Measurements from ENCODE around the gene PURA.

Gene PURA

DNA sequence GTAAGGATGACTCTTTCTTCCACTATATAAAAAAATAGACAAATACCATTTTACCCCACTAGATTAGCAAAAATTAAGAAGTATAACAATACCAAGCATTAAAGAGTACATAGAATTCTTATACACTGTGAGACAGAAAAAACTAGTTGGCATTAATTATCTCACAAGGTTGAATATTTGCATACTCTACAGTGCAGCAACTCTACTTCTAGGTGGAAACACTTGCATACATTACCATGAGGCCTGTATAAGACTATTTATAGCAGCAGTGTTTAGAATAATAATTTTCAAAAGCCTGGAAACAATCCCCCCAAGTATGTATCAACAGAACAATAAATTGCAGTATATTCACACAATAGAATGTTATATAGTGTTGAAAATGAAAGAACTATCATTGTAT lies 19.0 kb upstream of the PURA start:
- Histone ChIP-seq H3K27ac (no peak overlapping the region), H3K27me3 (replicated peaks) (no peaks in the 10 kb centered on the region), H3K36me3 (replicated peaks) (no peaks in the 10 kb centered on the region), H3K4me3 (ENCODE audit: low read depth, low read length) (no peak overlapping the region)
- TF ChIP-seq, protein P1, sequence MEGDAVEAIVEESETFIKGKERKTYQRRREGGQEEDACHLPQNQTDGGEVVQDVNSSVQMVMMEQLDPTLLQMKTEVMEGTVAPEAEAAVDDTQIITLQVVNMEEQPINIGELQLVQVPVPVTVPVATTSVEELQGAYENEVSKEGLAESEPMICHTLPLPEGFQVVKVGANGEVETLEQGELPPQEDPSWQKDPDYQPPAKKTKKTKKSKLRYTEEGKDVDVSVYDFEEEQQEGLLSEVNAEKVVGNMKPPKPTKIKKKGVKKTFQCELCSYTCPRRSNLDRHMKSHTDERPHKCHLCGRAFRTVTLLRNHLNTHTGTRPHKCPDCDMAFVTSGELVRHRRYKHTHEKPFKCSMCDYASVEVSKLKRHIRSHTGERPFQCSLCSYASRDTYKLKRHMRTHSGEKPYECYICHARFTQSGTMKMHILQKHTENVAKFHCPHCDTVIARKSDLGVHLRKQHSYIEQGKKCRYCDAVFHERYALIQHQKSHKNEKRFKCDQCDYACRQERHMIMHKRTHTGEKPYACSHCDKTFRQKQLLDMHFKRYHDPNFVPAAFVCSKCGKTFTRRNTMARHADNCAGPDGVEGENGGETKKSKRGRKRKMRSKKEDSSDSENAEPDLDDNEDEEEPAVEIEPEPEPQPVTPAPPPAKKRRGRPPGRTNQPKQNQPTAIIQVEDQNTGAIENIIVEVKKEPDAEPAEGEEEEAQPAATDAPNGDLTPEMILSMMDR (IDR thresholded peaks at IDR 0.05; ENCODE audit: low read depth, low read length, missing control alignments): no peak
- in situ Hi-C loops (cut with HindIII; ENCODE audit: low pct_ligation_motif_present, low sequenced_read_pairs): no loop called here
- no peak for DNase-seq

DNA sequence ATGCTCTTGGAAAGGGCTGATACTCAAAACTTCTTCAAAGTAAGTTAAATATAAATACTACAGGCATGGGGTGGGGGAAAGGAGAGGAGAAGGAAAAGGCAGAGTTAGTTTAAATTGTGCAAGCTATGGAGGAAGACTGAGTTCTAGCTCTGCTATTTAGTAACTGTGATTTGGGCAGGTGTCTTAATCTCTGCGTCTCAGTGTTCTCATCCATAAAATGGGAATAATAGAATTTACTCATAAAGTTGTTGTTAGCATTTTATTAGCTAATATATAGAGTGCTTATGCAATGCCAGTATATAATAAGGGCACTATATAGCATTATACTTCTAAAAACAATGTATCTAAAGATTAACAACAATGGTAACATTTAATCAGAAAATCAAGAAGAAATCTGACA lies 12.7 kb upstream of the PURA start:
- in situ Hi-C loops (cut with HindIII; ENCODE audit: low pct_ligation_motif_present, low sequenced_read_pairs): no loop called here
- peaks cover 4% of the 10 kb centered on the region for H3K27me3 ChIP-seq (replicated peaks)
- no peak for DNase-seq
- TF ChIP-seq, protein P1 (IDR thresholded peaks at IDR 0.05; ENCODE audit: low read depth, low read length, missing control alignments): no peak
- no peaks in the 10 kb centered on the region for H3K36me3 ChIP-seq (replicated peaks)
- H3K4me3 ChIP-seq (ENCODE audit: low read depth, low read length): no peak overlapping the region
- H3K27ac ChIP-seq: no peak overlapping the region

DNA sequence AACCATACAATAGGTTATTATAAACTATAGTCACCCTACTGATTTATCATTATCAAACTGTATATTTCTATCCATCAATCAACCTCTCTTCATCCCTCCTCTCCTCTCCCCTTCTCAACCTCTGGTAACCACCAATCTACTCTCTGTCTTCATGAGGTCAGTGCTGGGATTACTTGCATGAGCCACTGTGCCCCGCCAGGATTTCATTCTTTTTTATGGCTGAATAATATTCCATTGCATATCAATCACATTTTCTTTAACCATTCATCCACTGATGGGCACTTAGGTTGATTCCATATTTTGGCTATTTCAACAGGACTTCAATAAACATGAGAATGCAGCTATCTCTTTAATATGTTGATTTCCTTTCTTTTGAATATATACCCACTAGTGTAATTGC lies 10.8 kb upstream of the PURA start:
- in situ Hi-C loops (cut with HindIII; ENCODE audit: low pct_ligation_motif_present, low sequenced_read_pairs): no loop called here
- Histone ChIP-seq H3K36me3 (replicated peaks) (no peaks in the 10 kb centered on the region), H3K27ac (no peak overlapping the region), H3K4me3 (ENCODE audit: low read depth, low read length) (no peak overlapping the region), H3K27me3 (replicated peaks) (peaks cover 4% of the 10 kb centered on the region)
- TF ChIP-seq, protein P1 (IDR thresholded peaks at IDR 0.05; ENCODE audit: low read depth, low read length, missing control alignments): no peak
- DNase-seq: no peak

DNA sequence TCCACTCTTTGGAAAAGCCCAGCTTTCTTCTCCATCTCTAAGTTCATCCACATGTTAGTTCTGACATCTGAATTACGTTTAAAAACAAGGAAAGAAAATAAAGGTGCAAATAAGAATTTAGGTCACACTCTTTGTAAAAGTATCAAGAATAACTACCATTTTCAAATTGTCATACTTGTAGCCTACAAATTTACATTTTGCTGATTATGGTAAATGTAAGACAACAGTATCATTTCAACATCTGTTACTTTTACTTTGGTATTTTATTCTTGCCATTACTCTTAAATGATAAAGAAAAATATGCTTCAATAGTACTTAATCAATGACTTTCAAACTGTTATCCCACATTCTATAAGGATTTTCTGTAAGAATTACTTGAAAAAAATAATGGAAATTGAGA lies 9.8 kb upstream of the PURA start:
- Histone ChIP-seq H3K27me3 (replicated peaks) (peaks cover 4% of the 10 kb centered on the region), H3K4me3 (ENCODE audit: low read depth, low read length) (no peak overlapping the region), H3K36me3 (replicated peaks) (no peaks in the 10 kb centered on the region), H3K27ac (no peak overlapping the region)
- in situ Hi-C loops (cut with HindIII; ENCODE audit: low pct_ligation_motif_present, low sequenced_read_pairs): no loop called here
- TF ChIP-seq, protein P1 (IDR thresholded peaks at IDR 0.05; ENCODE audit: low read depth, low read length, missing control alignments): no peak
- DNase-seq: no peak

DNA sequence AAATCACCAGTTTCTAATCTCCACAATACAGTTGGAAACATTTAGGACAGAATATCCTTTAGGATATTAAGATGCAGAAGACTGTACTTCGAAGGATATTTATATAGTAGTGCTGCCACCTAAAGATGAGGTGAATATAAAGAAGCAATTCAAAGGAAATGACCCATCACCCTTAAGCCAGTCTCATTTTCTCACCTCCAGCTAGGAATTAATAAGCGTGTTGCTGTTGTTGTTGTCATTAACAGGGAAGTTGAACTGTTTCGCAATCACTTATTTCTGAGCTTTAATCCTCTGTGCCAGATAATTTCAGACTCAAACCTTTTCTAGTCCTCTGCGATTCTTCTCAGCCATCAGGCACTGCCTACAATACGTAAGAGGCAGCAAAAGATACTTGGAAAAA lies 7.8 kb upstream of the PURA start:
- in situ Hi-C loops (cut with HindIII; ENCODE audit: low pct_ligation_motif_present, low sequenced_read_pairs): no loop called here
- TF ChIP-seq, protein P1 (IDR thresholded peaks at IDR 0.05; ENCODE audit: low read depth, low read length, missing control alignments): no peak
- no peak overlapping the region for H3K4me3 ChIP-seq (ENCODE audit: low read depth, low read length)
- H3K36me3 ChIP-seq (replicated peaks): no peaks in the 10 kb centered on the region
- no peak for DNase-seq
- H3K27me3 ChIP-seq (replicated peaks): peaks cover 3% of the 10 kb centered on the region
- no peak overlapping the region for H3K27ac ChIP-seq

DNA sequence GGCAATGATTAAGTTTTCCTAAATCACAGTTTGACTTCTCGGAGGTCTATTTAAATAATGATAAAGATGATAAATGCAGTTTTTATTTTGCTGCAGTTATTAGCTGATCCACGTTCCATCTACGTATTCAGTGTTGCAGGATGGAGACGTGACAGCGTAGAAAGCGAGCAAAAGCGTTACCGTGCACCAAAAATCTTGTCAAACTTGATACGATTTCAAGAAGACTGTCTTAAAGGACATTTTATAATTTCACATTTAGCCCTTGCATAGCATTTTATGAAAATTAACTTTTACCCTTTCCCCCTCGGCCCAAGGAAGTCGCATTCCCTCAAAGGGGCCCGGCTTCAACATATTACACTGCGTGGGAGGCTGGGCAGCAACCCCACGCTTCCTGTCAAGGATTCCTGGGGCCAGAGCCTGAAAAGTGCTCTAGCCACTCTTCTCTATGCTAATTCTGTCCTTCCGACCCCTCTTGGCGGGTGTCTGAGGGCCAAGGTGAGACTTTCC lies 7.1 kb upstream of the PURA start:
- no peaks in the 10 kb centered on the region for H3K36me3 ChIP-seq (replicated peaks)
- TF ChIP-seq, protein P1 (IDR thresholded peaks at IDR 0.05; ENCODE audit: low read depth, low read length, missing control alignments): no peak
- H3K27me3 ChIP-seq (replicated peaks): peaks cover 3% of the 10 kb centered on the region
- peak overlapping the region; percentile 90 for H3K27ac ChIP-seq
- peak overlapping the region; percentile 78 for H3K4me3 ChIP-seq (ENCODE audit: low read depth, low read length)
- no peak for DNase-seq
- in situ Hi-C loops (cut with HindIII; ENCODE audit: low pct_ligation_motif_present, low sequenced_read_pairs): no loop called here

Data from brain microvascular endothelial cell (primary cell).